Activated naive CD4-positive, alpha-beta T cell treated with anti-CD3 and anti-CD28 coated beads, Interleukin-2, amount 50 U/mL, for 72 hours (primary cell): Measurements from ENCODE around the gene SOX3. TPM values are rescaled to one million over a fixed set of nuclear protein-coding genes. Genes with fewer than 3 reads are reported as not detected.

ENCODE experiments used
- ATAC-seq, 2 donors: fragments of 150-1000 bp; cut with Tn5 transposase; 2 replicates each; pipeline ENCODE4 v1.10.0; 2021; ENCODE audit warnings: mild to moderate bottlenecking in 2 of 2, moderate library complexity in 2 of 2
- DNase-seq, 2 donors: peaks; one replicate each; pipeline ENCODE4 v3.0.0; 2021 to 2022; ENCODE audit warnings: low spot score in 2 of 2
- H3K27ac Mint-ChIP-seq, 2 donors: one replicate each; pipeline ENCODE4 v1.8.0; 2022; ENCODE audit warnings: mild to moderate bottlenecking in 2 of 2, mixed read lengths in 2 of 2
- H3K36me3 Mint-ChIP-seq, 2 donors: one replicate each; pipeline ENCODE4 v1.8.0; 2022; ENCODE audit warnings: mixed read lengths in 2 of 2
- H3K9me3 Mint-ChIP-seq, 2 donors: one replicate each; pipeline ENCODE4 v1.8.0; 2022; ENCODE audit warnings: mixed read lengths in 2 of 2
- total RNA-seq, 2 donors: library from RNA; stranded (reverse); gene quantifications; one replicate each; pipeline ENCODE4 v1.2.3, GENCODE V29; 2022

The SOX3 gene
- not detected for total RNA-seq

- DNase-seq (no peak), ATAC-seq (no peak)
- Mint-ChIP-seq H3K27ac (peak within 1 kb of the TSS in 1 of 2 donors; percentile 68), H3K9me3 (no peaks in the 10 kb centered on the region), H3K36me3 (peaks cover 0 to 12% of the 10 kb centered on the region in 2 donors)
Observed at GRCh38 chrX:140504371-140505324, at the start of gene SOX3. SOX3 (minus strand) TSS chrX:140505069; CDS start chrX:140505060, 9 bp downstream.

GRCh38 chrX:140548985-140549384 is 44.1 kb upstream of the SOX3 start:
- Mint-ChIP-seq H3K9me3 (no peaks in the 10 kb centered on the region), H3K36me3 (no peaks in the 10 kb centered on the region), H3K27ac (no peak overlapping the region)
- DNase-seq (no peak), ATAC-seq (no peak)

DNA sequence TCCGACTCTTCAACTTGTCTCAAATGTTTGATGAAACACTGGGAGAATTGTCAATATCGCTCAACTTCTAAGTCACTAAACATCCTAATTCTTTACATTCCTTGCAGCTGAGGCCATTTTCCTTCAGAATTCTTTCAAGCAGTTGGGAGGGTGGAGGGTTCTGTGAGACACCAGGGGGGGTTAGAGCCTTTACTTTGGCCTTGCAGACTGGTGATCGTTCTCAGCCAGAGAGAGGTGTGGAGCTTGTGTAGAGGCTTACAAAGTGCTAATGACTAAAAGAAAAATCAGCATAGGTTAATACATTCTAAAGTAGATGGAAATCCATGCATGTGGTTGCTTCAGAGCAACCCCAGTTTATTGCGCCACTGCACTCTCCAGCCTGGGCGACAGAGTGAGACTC is 21.3 kb upstream of the SOX3 start:
- no peak for DNase-seq
- no peaks in the 10 kb centered on the region for H3K9me3 Mint-ChIP-seq
- H3K27ac Mint-ChIP-seq: no peak overlapping the region
- no peak for ATAC-seq
- no peaks in the 10 kb centered on the region for H3K36me3 Mint-ChIP-seq

DNA sequence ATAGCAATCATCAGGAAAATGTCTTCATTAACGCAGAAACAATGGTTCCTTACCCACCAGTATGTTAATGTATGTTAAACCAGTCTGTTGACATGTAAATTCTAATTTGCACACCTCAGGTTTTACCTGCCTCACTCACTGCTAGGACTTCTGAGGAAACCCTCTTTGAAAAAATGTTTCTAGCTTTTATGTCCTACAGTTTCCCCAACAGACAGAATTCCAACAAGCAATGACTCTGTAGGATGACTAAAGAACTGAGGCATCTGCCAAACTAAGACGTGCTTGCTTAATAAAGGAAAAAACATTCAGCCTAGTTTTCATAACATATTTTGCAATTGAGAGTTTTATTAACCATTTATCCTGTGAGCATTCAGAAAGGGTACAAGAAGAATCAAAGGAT is 20.6 kb upstream of the SOX3 start:
- DNase-seq (no peak), ATAC-seq (no peak)
- H3K9me3 Mint-ChIP-seq: no peaks in the 10 kb centered on the region
- H3K27ac Mint-ChIP-seq: no peak overlapping the region
- no peaks in the 10 kb centered on the region for H3K36me3 Mint-ChIP-seq

- no peak overlapping the region for H3K27ac Mint-ChIP-seq
- no peaks in the 10 kb centered on the region for H3K9me3 Mint-ChIP-seq
- ATAC-seq: no peak
- H3K36me3 Mint-ChIP-seq: no peaks in the 10 kb centered on the region
- no peak for DNase-seq
Observed at GRCh38 chrX:140524556-140524955, 19.7 kb upstream of the SOX3 start.

- Mint-ChIP-seq H3K9me3 (no peaks in the 10 kb centered on the region), H3K36me3 (no peaks in the 10 kb centered on the region), H3K27ac (no peak overlapping the region)
- DNase-seq: no peak
- no peak for ATAC-seq
Observed at GRCh38 chrX:140521393-140521792, 16.5 kb upstream of the SOX3 start.

GRCh38 chrX:140514554-140514953 is 9.7 kb upstream of the SOX3 start:
- no peak for ATAC-seq
- no peaks in the 10 kb centered on the region for H3K9me3 Mint-ChIP-seq

GRCh38 chrX:140510895-140511295 is 6.0 kb upstream of the SOX3 start:
- DNase-seq (no peak), ATAC-seq (no peak)
- Mint-ChIP-seq H3K36me3 (peaks cover 0 to 5% of the 10 kb centered on the region in 2 donors), H3K27ac (no peak overlapping the region), H3K9me3 (no peaks in the 10 kb centered on the region)

More at GRCh38 chrX:140514554-140514953, 9.7 kb upstream of the SOX3 start:
- no peak for DNase-seq
- peaks cover 0 to 5% of the 10 kb centered on the region in 2 donors for H3K36me3 Mint-ChIP-seq
- H3K27ac Mint-ChIP-seq: no peak overlapping the region

- ATAC-seq (no peak), DNase-seq (no peak)
- Mint-ChIP-seq H3K9me3 (no peaks in the 10 kb centered on the region), H3K36me3 (peaks cover 0 to 5% of the 10 kb centered on the region in 2 donors), H3K27ac (no peak overlapping the region)
Observed at GRCh38 chrX:140510306-140510676, 5.4 kb upstream of the SOX3 start.

DNA sequence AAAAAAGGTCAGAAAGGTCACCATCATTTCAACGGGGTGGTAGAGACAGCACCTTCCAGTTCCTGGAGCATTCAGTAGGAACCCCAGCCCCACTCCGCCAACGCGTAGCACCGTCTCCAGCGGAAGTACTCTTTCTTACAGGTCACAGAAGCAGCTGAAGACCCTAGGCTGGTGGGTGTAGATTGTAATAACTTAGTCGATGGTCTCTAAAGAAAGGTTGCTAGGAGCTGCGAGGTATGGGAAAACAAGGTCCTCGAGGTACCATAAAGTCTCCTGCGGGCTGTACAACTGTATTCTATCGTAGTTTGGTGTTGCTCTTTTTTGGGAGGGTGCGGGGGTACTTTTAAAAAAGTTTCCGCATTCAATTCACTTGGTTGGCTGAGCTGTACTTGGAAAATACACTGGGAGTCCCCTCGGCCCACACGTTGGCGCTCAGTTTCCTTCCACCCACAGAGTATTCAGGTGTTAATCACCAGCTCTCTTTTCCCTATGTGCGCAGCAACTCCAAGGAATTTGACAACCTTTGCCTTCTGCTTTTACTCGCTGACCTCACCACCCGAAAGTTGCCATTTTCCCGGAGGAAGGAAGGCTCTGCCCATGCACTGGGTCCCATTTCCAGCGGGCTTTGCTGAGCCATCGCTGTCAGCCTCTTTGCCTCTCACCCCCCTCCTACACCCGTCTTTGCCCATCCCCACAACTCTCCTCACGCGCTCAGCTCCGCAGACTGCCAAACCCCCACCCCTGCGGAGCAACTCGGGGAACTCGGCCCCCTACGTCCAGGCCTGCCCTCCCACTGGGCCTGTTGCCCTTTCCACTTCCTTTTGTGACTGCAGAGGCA is 4.8 kb upstream of the SOX3 start:
- no peak overlapping the region for H3K27ac Mint-ChIP-seq
- ATAC-seq (no peak), DNase-seq (no peak)
- no peaks in the 10 kb centered on the region for H3K9me3 Mint-ChIP-seq
- peaks cover 0 to 5% of the 10 kb centered on the region in 2 donors for H3K36me3 Mint-ChIP-seq

- ATAC-seq (no peak), DNase-seq (no peak)
- Mint-ChIP-seq H3K36me3 (peaks cover 0 to 5% of the 10 kb centered on the region in 2 donors), H3K27ac (no peak overlapping the region), H3K9me3 (no peaks in the 10 kb centered on the region)
Observed at GRCh38 chrX:140508958-140509357, 4.1 kb upstream of the SOX3 start.

- DNase-seq (no peak), ATAC-seq (no peak)
- Mint-ChIP-seq H3K9me3 (no peaks in the 10 kb centered on the region), H3K36me3 (peaks cover 0 to 5% of the 10 kb centered on the region in 2 donors), H3K27ac (no peak overlapping the region)
Observed at GRCh38 chrX:140507982-140508305, 3.1 kb upstream of the SOX3 start.

DNA sequence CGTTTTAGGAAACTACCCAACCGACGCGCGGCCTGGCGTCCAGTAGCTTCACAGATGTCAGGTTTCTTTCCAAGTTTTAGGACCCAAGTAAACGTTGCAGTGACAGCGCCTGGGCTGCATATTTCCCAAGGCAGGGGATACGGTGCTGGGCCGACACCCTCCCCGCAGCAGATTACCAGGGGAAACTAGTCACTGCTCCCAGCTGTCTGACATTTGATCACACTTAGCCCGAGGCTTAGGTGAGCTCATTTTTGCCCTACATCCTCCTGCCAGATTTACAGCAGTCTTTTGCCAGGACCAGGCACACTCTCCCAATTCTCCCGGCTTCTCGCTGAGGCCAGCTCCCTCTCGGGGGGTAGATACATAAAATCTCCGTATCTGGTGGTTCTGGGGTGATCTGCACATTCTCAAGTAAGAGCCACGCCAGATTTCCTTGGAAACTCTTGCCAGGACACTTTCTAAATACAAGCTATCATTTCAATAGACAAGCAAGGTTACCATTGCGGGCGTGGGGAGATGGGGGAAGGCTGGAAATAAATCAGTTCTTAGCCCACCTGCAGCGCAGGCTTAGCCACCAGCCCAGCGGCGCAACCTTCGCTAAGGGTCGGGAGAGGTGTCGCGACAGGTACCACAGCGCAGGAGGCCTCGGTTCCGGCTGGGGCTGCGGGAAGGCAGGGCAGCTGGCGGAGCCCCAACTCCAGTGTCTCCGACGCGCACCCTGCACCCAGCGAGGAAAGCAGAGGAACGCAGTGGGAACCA is 2.5 kb upstream of the SOX3 start:
- H3K27ac Mint-ChIP-seq: no peak overlapping the region
- H3K36me3 Mint-ChIP-seq: peaks cover 0 to 5% of the 10 kb centered on the region in 2 donors
- H3K9me3 Mint-ChIP-seq: no peaks in the 10 kb centered on the region
- ATAC-seq (no peak), DNase-seq (no peak)

DNA sequence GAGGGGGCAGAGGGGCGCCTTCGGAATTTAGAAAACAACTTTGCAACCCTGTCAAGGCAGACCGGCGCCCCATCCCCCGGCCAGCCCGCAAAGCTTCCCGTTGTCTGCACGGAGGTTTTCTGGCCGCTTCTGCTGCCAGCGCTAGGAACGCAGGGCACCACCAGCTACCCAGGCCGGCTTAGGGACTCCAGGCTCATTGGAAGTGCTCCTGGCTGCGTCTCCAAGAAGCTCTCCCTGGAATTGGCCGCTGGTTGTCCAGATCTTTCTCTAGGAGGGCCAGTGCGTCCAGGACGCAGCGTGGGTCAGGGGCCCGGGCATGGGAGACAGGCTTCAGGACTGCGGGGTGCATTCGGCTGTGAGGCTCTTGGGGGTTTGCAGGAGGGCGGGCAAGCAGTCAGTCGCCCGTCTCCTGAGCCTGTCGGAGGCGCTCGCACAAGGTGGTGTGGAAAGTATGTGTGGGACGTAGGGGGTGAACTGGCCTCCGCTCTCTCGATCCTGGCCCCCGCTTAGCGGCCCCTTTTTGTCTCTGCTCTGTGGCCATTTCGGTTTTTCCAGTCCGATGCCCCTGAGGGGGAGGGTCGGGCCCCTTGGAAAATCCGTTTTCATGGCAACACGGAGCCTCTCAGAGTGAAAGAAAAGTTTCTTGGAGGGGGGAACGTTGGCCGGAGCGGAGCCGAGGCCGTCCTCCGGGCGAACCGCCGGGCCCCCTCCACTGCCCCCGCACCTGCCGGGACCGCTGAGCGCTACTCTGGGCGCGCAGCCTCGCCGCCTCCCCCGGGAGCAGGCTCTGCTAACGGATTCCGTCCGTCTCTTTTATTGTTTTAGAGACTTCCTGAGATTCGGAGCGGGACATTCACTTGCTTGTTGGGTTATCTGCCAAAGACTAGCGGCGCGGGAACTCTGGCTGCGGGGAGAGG is 810 bp upstream of the SOX3 start:
- Mint-ChIP-seq H3K36me3 (peaks cover 0 to 7% of the 10 kb centered on the region in 2 donors), H3K27ac (peak overlapping the region in 1 of 2 donors; percentile 68), H3K9me3 (no peaks in the 10 kb centered on the region)
- ATAC-seq (no peak), DNase-seq (no peak)

- no peaks in the 10 kb centered on the region for H3K9me3 Mint-ChIP-seq
- no peak for DNase-seq
- H3K36me3 Mint-ChIP-seq: peaks cover 0 to 12% of the 10 kb centered on the region in 2 donors
- peak in 1 of 2 donors; percentile 30 for ATAC-seq
- no peak overlapping the region for H3K27ac Mint-ChIP-seq
Observed at GRCh38 chrX:140503714-140504351, 1.0 kb downstream of the SOX3 start.
